T-cell (primary cell): Measurements from ENCODE around the gene HCFC1R1. TPM values are rescaled to one million over a fixed set of nuclear protein-coding genes. Genes with fewer than 3 reads are reported as not detected.
A peak's percentile ranks its signal among the peaks of the same experiment; 100 is the strongest.

Experiments used
- ATAC-seq, 4 experiments: fragments of 200-7000 bp in 3 of 4; fragments of 150-1000 bp in 1 of 4; cut with Tn5 transposase; replicated peaks in 1 of 4; 1 replicate in 3 of 4; 2 replicates in 1 of 4; pipeline ENCODE4 v1.10.0; 2021; ENCODE audit warnings: moderate library complexity in 3 of 4, mild to moderate bottlenecking in 2 of 4, moderate number of reproducible peaks in 1 of 4
- CTCF ChIA-PET, 2 donors: fragments of 300-600 bp; sonication (Branson Sonifier 250); formaldehyde crosslinking; loops; one replicate each; lab custom pipeline; 2022; ENCODE audit warnings: antibody characterized with exemption in 2 of 2; lab: Charles Lee
- POLR2A ChIA-PET, 2 donors: fragments of 300-600 bp; sonication (Branson Sonifier 250); formaldehyde crosslinking; loops; one replicate each; lab custom pipeline; 2022; ENCODE audit warnings: antibody characterized with exemption in 2 of 2; lab: Charles Lee
- DNase-seq, 35 experiments: peaks; one replicate each; pipeline versions ENCODE4 v3.0.0 to v3.0.0-alpha.2; 2013 to 2023
- H3K27ac ChIP-seq: one replicate; pipeline ENCODE4 v1.5.1; 2013; ENCODE audit warnings: low read length
- H3K27me3 ChIP-seq, 2 experiments: replicated peaks in 1 of 2; 1 replicate in 1 of 2; 2 replicates in 1 of 2; pipeline versions ENCODE4 v1.6.1 to v1.7.0; 2013; ENCODE audit warnings: low read length in 1 of 2, mixed read lengths in 1 of 2; ENCODE audit not compliant: control insufficient read depth in 2 of 2, insufficient read depth in 2 of 2; ENCODE audit errors: extremely low read depth in 1 of 2
- H3K36me3 ChIP-seq, 2 donors: 1 replicate in 1 of 2; 2 replicates in 1 of 2; pipeline versions ENCODE4 v1.6.1 to v1.7.0; 2013; ENCODE audit warnings: low read length in 1 of 2; ENCODE audit not compliant: control insufficient read depth in 2 of 2, insufficient read depth in 1 of 2; ENCODE audit errors: extremely low read depth in 1 of 2
- H3K4me1 ChIP-seq, 2 experiments: 1 replicate in 1 of 2; 2 replicates in 1 of 2; pipeline versions ENCODE4 v1.6.1 to v1.7.0; 2013; ENCODE audit warnings: low read length in 2 of 2, mixed read lengths in 1 of 2; ENCODE audit not compliant: insufficient read depth in 2 of 2, control insufficient read depth in 1 of 2; ENCODE audit errors: extremely low read depth in 1 of 2
- H3K4me3 ChIP-seq, 2 donors: 1 replicate in 1 of 2; 2 replicates in 1 of 2; pipeline versions ENCODE4 v1.5.1 to v1.7.0; 2013; ENCODE audit warnings: mild to moderate bottlenecking in 2 of 2, low read length in 1 of 2, moderate library complexity in 1 of 2; ENCODE audit not compliant: control insufficient read depth in 1 of 2; ENCODE audit errors: extremely low read depth in 1 of 2
- H3K9me3 ChIP-seq: 2 replicates; pipeline ENCODE4 v1.7.0; 2013
- H3K27ac Mint-ChIP-seq, 2 donors: one replicate each; pipeline ENCODE4 v1.8.0; 2020 to 2021; ENCODE audit warnings: mild to moderate bottlenecking in 2 of 2, mixed read lengths in 2 of 2
- H3K27me3 Mint-ChIP-seq, 2 donors: one replicate each; pipeline ENCODE4 v1.8.0; 2021 to 2022; ENCODE audit warnings: mixed read lengths in 2 of 2
- H3K36me3 Mint-ChIP-seq: one replicate; pipeline ENCODE4 v1.8.0; 2021; ENCODE audit warnings: mixed read lengths
- H3K4me1 Mint-ChIP-seq, 3 donors: one replicate each; pipeline ENCODE4 v1.8.0; 2020 to 2022; ENCODE audit warnings: mixed read lengths in 3 of 3, mild to moderate bottlenecking in 1 of 3
- H3K4me3 Mint-ChIP-seq, 3 donors: one replicate each; pipeline ENCODE4 v1.8.0; 2020 to 2022; ENCODE audit warnings: mild to moderate bottlenecking in 3 of 3, mixed read lengths in 3 of 3, moderate library complexity in 3 of 3
- H3K9me3 Mint-ChIP-seq, 3 donors: one replicate each; pipeline ENCODE4 v1.8.0; 2020 to 2022; ENCODE audit warnings: mixed read lengths in 3 of 3
- WGBS: methylation state at CpG from one replicate; pipeline ENCODE4 v1.1.5; 2013; ENCODE audit warnings: missing lambda C conversion rate; ENCODE audit not compliant: insufficient coverage; 5-methylcytosine and 5-hydroxymethylcytosine counted together
- total RNA-seq, 35 experiments: library from RNA in 6 of 35; stranded (reverse) in 6 of 35; fragments of 120-200 nt in 1 of 35; gene quantifications; one replicate each; pipeline versions ENCODE4 v1.2.1 to v1.2.4 and lab custom pipeline; 2013 to 2026

HCFC1R1 gene
- total RNA-seq, 5 donors from 2014 or later (not counting 1 experiment from before 2014, with no cell fraction given): 11.4 to 25.9 (median 22.3) TPM

GRCh38 chr16:3009568-3010390 lies 14.0 kb downstream of the HCFC1R1 start:
- no peaks in the 10 kb centered on the region for H3K36me3 ChIP-seq
- POLR2A ChIA-PET: no interaction called here
- no peak overlapping the region for H3K27ac ChIP-seq

GRCh38 chr16:3008690-3009037 lies 15.1 kb downstream of the HCFC1R1 start:
- 90% methylated on average over 4 of the region's 4 CpGs for WGBS
- peak overlapping the region in 1 of 2 donors; percentile 62 for H3K4me3 ChIP-seq

More at GRCh38 chr16:3009568-3010390, 14.0 kb downstream of the HCFC1R1 start:
- DNase-seq (no peak), ATAC-seq (no peak)
- H3K9me3 ChIP-seq: no peaks in the 10 kb centered on the region
- no peak overlapping the region for H3K4me3 Mint-ChIP-seq
- CTCF ChIA-PET: interaction anchor here in 1 of 2 donors (0.7 to 0.9 kb wide), 2 partner anchors 22 to 99 kb away, joined by 3 read pairs; no protein-coding TSS in a partner anchor
- peaks cover 0 to 75% of the 10 kb centered on the region in 2 experiments for H3K27me3 ChIP-seq
- no peak overlapping the region for H3K4me3 ChIP-seq
- peaks cover 20 to 42% of the 10 kb centered on the region in 2 experiments for H3K4me1 ChIP-seq
- WGBS: 95% methylated on average over 17 of the region's 21 CpGs
- no peaks in the 10 kb centered on the region for H3K9me3 Mint-ChIP-seq
- no peak overlapping the region for H3K27ac Mint-ChIP-seq
- peaks cover 23 to 34% (median 27%) of the 10 kb centered on the region in 3 donors for H3K4me1 Mint-ChIP-seq
- no peaks in the 10 kb centered on the region for H3K36me3 Mint-ChIP-seq
- H3K27me3 Mint-ChIP-seq: peaks cover 0 to 24% of the 10 kb centered on the region in 2 donors

GRCh38 chr16:3007957-3008689 lies 15.6 kb downstream of the HCFC1R1 start:
- H3K27ac ChIP-seq: no peak overlapping the region
- H3K27me3 ChIP-seq: peaks cover 0 to 63% of the 10 kb centered on the region in 2 experiments
- H3K27me3 Mint-ChIP-seq: peaks cover 0 to 23% of the 10 kb centered on the region in 2 donors
- 13% methylated on average over 8 of the region's 17 CpGs for WGBS
- H3K36me3 Mint-ChIP-seq: no peaks in the 10 kb centered on the region
- H3K4me1 ChIP-seq: peaks cover 20 to 48% of the 10 kb centered on the region in 2 experiments
- no peaks in the 10 kb centered on the region for H3K9me3 Mint-ChIP-seq
- peak overlapping the region; percentile 25 to 78 (median 44) for H3K4me3 Mint-ChIP-seq
- ChIA-PET POLR2A (no interaction called here), CTCF (interaction anchor here in 1 of 2 donors (0.6 to 1.3 kb wide), 4 partner anchors 13 to 95 kb away, joined by 3 to 6 read pairs (median 3); no protein-coding TSS in a partner anchor)
- H3K4me3 ChIP-seq: peak overlapping the region; percentile 1 to 62
- peak in 4 of 35 experiments; percentile 21 to 39 (median 24) for DNase-seq
- H3K9me3 ChIP-seq: no peaks in the 10 kb centered on the region
- no peaks in the 10 kb centered on the region for H3K36me3 ChIP-seq
- ATAC-seq: no peak
- H3K4me1 Mint-ChIP-seq: peaks cover 23 to 37% (median 30%) of the 10 kb centered on the region in 3 donors
- H3K27ac Mint-ChIP-seq: no peak overlapping the region

More at GRCh38 chr16:3008690-3009037, 15.1 kb downstream of the HCFC1R1 start:
- Histone ChIP-seq H3K4me1 (peaks cover 20 to 45% of the 10 kb centered on the region in 2 experiments), H3K27me3 (peaks cover 0 to 68% of the 10 kb centered on the region in 2 experiments), H3K9me3 (no peaks in the 10 kb centered on the region), H3K36me3 (no peaks in the 10 kb centered on the region), H3K27ac (no peak overlapping the region)
- ChIA-PET POLR2A (no interaction called here), CTCF (interaction anchor here in 1 of 2 donors (1.0 to 1.3 kb wide), 2 partner anchors 19 to 22 kb away, joined by 3 to 6 read pairs; no protein-coding TSS in a partner anchor)
- no peak for ATAC-seq
- Mint-ChIP-seq H3K27ac (no peak overlapping the region), H3K27me3 (peaks cover 0 to 23% of the 10 kb centered on the region in 2 donors), H3K4me1 (peaks cover 23 to 36% (median 30%) of the 10 kb centered on the region in 3 donors), H3K9me3 (no peaks in the 10 kb centered on the region), H3K36me3 (no peaks in the 10 kb centered on the region), H3K4me3 (peak overlapping the region in 1 of 3 donors; percentile 78)
- no peak for DNase-seq

- Mint-ChIP-seq H3K27ac (no peak overlapping the region), H3K27me3 (peaks cover 0 to 18% of the 10 kb centered on the region in 2 donors), H3K4me3 (peak overlapping the region in 2 of 3 donors; percentile 25 to 78), H3K4me1 (peaks cover 23 to 32% (median 30%) of the 10 kb centered on the region in 3 donors), H3K36me3 (no peaks in the 10 kb centered on the region), H3K9me3 (no peaks in the 10 kb centered on the region)
- WGBS: 64% methylated on average over 8 of the region's 13 CpGs
- no peak overlapping the region for H3K27ac ChIP-seq
- ChIA-PET CTCF (interaction anchor here in 1 of 2 donors (0.6 to 1.3 kb wide), 4 partner anchors 13 to 96 kb away, joined by 3 to 6 read pairs (median 3); no protein-coding TSS in a partner anchor), POLR2A (no interaction called here)
- H3K36me3 ChIP-seq: no peaks in the 10 kb centered on the region
- DNase-seq (no peak), ATAC-seq (no peak)
- peaks cover 0 to 55% of the 10 kb centered on the region in 2 experiments for H3K27me3 ChIP-seq
- peak overlapping the region in 1 of 2 donors; percentile 62 for H3K4me3 ChIP-seq
- peaks cover 20 to 41% of the 10 kb centered on the region in 2 experiments for H3K4me1 ChIP-seq
- H3K9me3 ChIP-seq: no peaks in the 10 kb centered on the region
Measured at GRCh38 chr16:3007059-3007956, 16.4 kb downstream of the HCFC1R1 start.

GRCh38 chr16:3004781-3005284 lies 18.9 kb downstream of the HCFC1R1 start:
- Histone ChIP-seq H3K4me1 (peaks cover 20 to 36% of the 10 kb centered on the region in 2 experiments), H3K27me3 (peaks cover 0 to 50% of the 10 kb centered on the region in 2 experiments), H3K27ac (no peak overlapping the region), H3K9me3 (no peaks in the 10 kb centered on the region), H3K36me3 (no peaks in the 10 kb centered on the region), H3K4me3 (no peak overlapping the region)
- Mint-ChIP-seq H3K36me3 (no peaks in the 10 kb centered on the region), H3K9me3 (no peaks in the 10 kb centered on the region), H3K4me3 (peak overlapping the region; percentile 58 to 71 (median 68)), H3K27ac (no peak overlapping the region), H3K27me3 (peaks cover 3 to 20% of the 10 kb centered on the region in 2 donors), H3K4me1 (peaks cover 23 to 30% (median 30%) of the 10 kb centered on the region in 3 donors)
- WGBS: 22% methylated on average over 15 of the region's 25 CpGs
- ATAC-seq (no peak), DNase-seq (no peak)
- CTCF ChIA-PET: interaction anchor here (0.6 to 1.6 kb wide), 3 partner anchors 23 to 27 kb away, joined by 5 to 7 read pairs (median 6); no protein-coding TSS in a partner anchor
- POLR2A ChIA-PET: interaction anchor here in 1 of 2 donors (0.7 kb wide), 1 partner anchor 170 kb away, joined by 7 read pairs; no protein-coding TSS in a partner anchor
